ENCODE results near the gene RPL13A. TPM values are rescaled to one million over a fixed set of nuclear protein-coding genes. Genes with fewer than 3 reads are reported as not detected.
A peak's percentile ranks its signal among the peaks of the same experiment; 100 is the strongest.

The RPL13A gene
- polyA plus RNA-seq, 1 of the 3 experiments (the other 2 are of a cell fraction): 2,748 TPM

- H3K27me3 ChIP-seq (ENCODE audit: insufficient read depth): no peaks in the 10 kb centered on the region
- no peak overlapping the region for H3K27ac ChIP-seq (ENCODE audit: low read depth in 2 of 2, low read length in 1 of 2)
- H3K4me1 ChIP-seq (ENCODE audit: control insufficient read depth in 1 of 2, insufficient read depth in 2 of 2, low read depth in 1 of 2, low read length in 1 of 2): peaks cover 0 to 5% of the 10 kb centered on the region in 2 experiments; a peak in 2 of 4 replicates
- no peak overlapping the region for H3K4me2 ChIP-seq
- H3K9ac ChIP-seq: no peak overlapping the region
- H4K20me1 ChIP-seq (ENCODE audit: insufficient read depth): no peaks in the 10 kb centered on the region
- no peak for DNase-seq
- no peaks in the 10 kb centered on the region for H3K9me3 ChIP-seq
- H3F3A ChIP-seq (replicated peaks; ENCODE audit: insufficient read depth): peaks cover 3% of the 10 kb centered on the region
- no peaks in the 10 kb centered on the region for H3K9me2 ChIP-seq
- no peaks in the 10 kb centered on the region for H3K79me2 ChIP-seq (ENCODE audit: insufficient read depth)
- no peaks in the 10 kb centered on the region for H3K36me3 ChIP-seq (replicated peaks in 1 of 2; ENCODE audit: control insufficient read depth in 1 of 2, insufficient read depth in 2 of 2, low read length in 1 of 2)
- POLR2A ChIA-PET: no interaction called here
- H2AFZ ChIP-seq (ENCODE audit: low read depth): no peak overlapping the region
- 70% methylated on average over 15 of the region's 15 CpGs for WGBS (ENCODE audit: low lambda C conversion rate)
- CTCF ChIA-PET: interaction anchor here (0.6 to 1.8 kb wide), 10 partner anchors 9 to 104 kb away, joined by 3 to 7 read pairs (median 4); partner anchors contain the start of genes NOSIP and PIH1D1
- TF ChIP-seq SMC3 (IDR thresholded peaks at IDR 0.05; ENCODE audit: low read depth, low read length): no peak
- TF ChIP-seq TEAD4 (IDR thresholded peaks at IDR 0.05; ENCODE audit: borderline replicate concordance, insufficient read depth): no peak
- no peak overlapping the region for H3K4me3 ChIP-seq (ENCODE audit: low read depth in 2 of 2, low read length in 1 of 2)
These were observed 12.1 kb upstream of the RPL13A start for GRCh38 chr19:49475191-49475917.

GRCh38 chr19:49475995-49476880 lies 11.2 kb upstream of the RPL13A start:
- DNase-seq: peak; percentile 74

More at GRCh38 chr19:49475995-49476880, 11.2 kb upstream of the RPL13A start:
- H3K4me3 ChIP-seq (ENCODE audit: low read depth in 2 of 2, low read length in 1 of 2): no peak overlapping the region; a peak in 1 of 4 replicates
- H3K9me2 ChIP-seq: no peaks in the 10 kb centered on the region
- no peaks in the 10 kb centered on the region for H4K20me1 ChIP-seq (ENCODE audit: insufficient read depth)
- H2AFZ ChIP-seq (ENCODE audit: low read depth): no peak overlapping the region
- peaks cover 0 to 5% of the 10 kb centered on the region in 2 experiments; a peak in 2 of 4 replicates for H3K4me1 ChIP-seq (ENCODE audit: control insufficient read depth in 1 of 2, insufficient read depth in 2 of 2, low read depth in 1 of 2, low read length in 1 of 2)
- no peak overlapping the region for H3K27ac ChIP-seq (ENCODE audit: low read depth in 2 of 2, low read length in 1 of 2)
- TF ChIP-seq TCF12 (IDR thresholded peaks at IDR 0.05) (no peak), CTCF (IDR thresholded peaks at IDR 0.05) (peak; percentile 43), RAD21 (IDR thresholded peaks at IDR 0.05; ENCODE audit: low read length) (peak; percentile 22)
- 64% methylated on average over 18 of the region's 27 CpGs for WGBS (ENCODE audit: low lambda C conversion rate)
- POLR2A ChIA-PET: interaction anchor here (1.0 to 1.2 kb wide), 2 partner anchors 20 to 104 kb away, joined by 3 read pairs; partner anchors contain the start of gene RPS11
- CTCF ChIA-PET: interaction anchor here (0.6 to 1.8 kb wide), 13 partner anchors 9 to 243 kb away, joined by 3 to 7 read pairs (median 4); partner anchors contain the start of genes NOSIP and PIH1D1
- H3K79me2 ChIP-seq (ENCODE audit: insufficient read depth): no peaks in the 10 kb centered on the region
- no peaks in the 10 kb centered on the region for H3K9me3 ChIP-seq
- H3F3A ChIP-seq (replicated peaks; ENCODE audit: insufficient read depth): peaks cover 3% of the 10 kb centered on the region
- H3K27me3 ChIP-seq (ENCODE audit: insufficient read depth): no peaks in the 10 kb centered on the region
- no peaks in the 10 kb centered on the region for H3K36me3 ChIP-seq (replicated peaks in 1 of 2; ENCODE audit: control insufficient read depth in 1 of 2, insufficient read depth in 2 of 2, low read length in 1 of 2)
- H3K9ac ChIP-seq: no peak overlapping the region
- H3K4me2 ChIP-seq: no peak overlapping the region; the same call in 1 of the 2 replicates

Measured in SK-N-SH (cell line).